Gastroesophageal sphincter (tissue), 3 donors: Measurements from ENCODE around the gene ACAD8.

Source experiments
- POLR2AphosphoS5 ChIP-seq: sonication (generic); formaldehyde crosslinking; IDR thresholded peaks from one replicate; pipeline ENCODE4 v1.6.1; 2017; ENCODE audit warnings: antibody characterized with exemption
- TF ChIP-seq, protein P1 (sequence below), 4 experiments: fragments of 200-600 bp in 2 of 4; fragments of 450-650 bp in 2 of 4; sonication (generic) in 1 of 4; IDR thresholded peaks; one replicate each; pipeline ENCODE4 v1.5.1; 2017 to 2019; ENCODE audit warnings: antibody characterized with exemption in 4 of 4, mild to moderate bottlenecking in 2 of 4, moderate library complexity in 2 of 4

DNA sequence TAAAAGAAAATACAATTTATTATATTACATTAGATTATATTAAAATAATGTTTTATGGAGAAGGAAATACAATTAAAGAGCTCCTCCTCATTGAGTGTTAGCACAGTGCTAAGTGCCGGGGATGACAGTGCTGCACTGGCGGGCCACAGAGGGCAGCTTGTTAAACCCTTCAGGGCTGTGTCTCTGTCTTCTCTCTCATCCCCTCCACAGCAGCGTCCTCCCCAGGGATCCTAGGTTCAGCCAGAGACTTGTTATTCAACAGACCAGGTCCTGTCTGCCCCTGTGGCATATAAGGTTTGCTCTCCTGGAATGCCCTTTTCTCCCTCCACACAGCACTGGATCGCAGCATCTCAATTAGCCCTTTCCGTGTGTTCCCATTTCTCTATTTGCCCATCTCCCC, 14.4 kb upstream of the ACAD8 start:
- TF ChIP-seq, protein P1, sequence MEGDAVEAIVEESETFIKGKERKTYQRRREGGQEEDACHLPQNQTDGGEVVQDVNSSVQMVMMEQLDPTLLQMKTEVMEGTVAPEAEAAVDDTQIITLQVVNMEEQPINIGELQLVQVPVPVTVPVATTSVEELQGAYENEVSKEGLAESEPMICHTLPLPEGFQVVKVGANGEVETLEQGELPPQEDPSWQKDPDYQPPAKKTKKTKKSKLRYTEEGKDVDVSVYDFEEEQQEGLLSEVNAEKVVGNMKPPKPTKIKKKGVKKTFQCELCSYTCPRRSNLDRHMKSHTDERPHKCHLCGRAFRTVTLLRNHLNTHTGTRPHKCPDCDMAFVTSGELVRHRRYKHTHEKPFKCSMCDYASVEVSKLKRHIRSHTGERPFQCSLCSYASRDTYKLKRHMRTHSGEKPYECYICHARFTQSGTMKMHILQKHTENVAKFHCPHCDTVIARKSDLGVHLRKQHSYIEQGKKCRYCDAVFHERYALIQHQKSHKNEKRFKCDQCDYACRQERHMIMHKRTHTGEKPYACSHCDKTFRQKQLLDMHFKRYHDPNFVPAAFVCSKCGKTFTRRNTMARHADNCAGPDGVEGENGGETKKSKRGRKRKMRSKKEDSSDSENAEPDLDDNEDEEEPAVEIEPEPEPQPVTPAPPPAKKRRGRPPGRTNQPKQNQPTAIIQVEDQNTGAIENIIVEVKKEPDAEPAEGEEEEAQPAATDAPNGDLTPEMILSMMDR (IDR thresholded peaks at IDR 0.05): no peak
- no peak for TF ChIP-seq POLR2AphosphoS5
